ENCODE data around the gene PHC1.
"Not testable (repeated sequence)": the region's sequence is repeated elsewhere in the genome, so short reads cannot be mapped to it uniquely, and the experiment has no call there.

Gene PHC1

GRCh38 chr12:8891976-8892375 lies 22.3 kb upstream of the PHC1 start:
- Histone ChIP-seq H3K4me3 (ENCODE audit: low read depth, low read length) (no peak overlapping the region), H3K27me3 (ENCODE audit: control insufficient read depth, insufficient read depth, low read length) (no peaks in the 10 kb centered on the region), H3K36me3 (ENCODE audit: control insufficient read depth, insufficient read depth, low read length) (no peaks in the 10 kb centered on the region), H3K27ac (ENCODE audit: low read depth, low read length) (no peak overlapping the region), H3K4me1 (ENCODE audit: control insufficient read depth, insufficient read depth, low read length) (0 out of 2 replicates have a peak, but pooled peaks cover 4% of the 10 kb centered on the region), H3K9me3 (ENCODE audit: control insufficient read depth, insufficient read depth, low read depth, low read length) (peaks cover 8% of the 10 kb centered on the region; the same call in 1 of the 2 replicates), H3K9ac (ENCODE audit: low read length) (no peak overlapping the region)

- H3K27me3 ChIP-seq (ENCODE audit: control insufficient read depth, insufficient read depth, low read length), result no peaks in the 10 kb centered on the region
- peaks cover 6% of the 10 kb centered on the region for H3K9me3 ChIP-seq (ENCODE audit: control insufficient read depth, insufficient read depth, low read depth, low read length)
- H3K27ac ChIP-seq (ENCODE audit: low read depth, low read length), result no peak overlapping the region
- H3K9ac ChIP-seq (ENCODE audit: low read length), result no peak overlapping the region
- no peaks in the 10 kb centered on the region for H3K36me3 ChIP-seq (ENCODE audit: control insufficient read depth, insufficient read depth, low read length)
- H3K4me3 ChIP-seq (ENCODE audit: low read depth, low read length), result no peak overlapping the region
- H3K4me1 ChIP-seq (ENCODE audit: control insufficient read depth, insufficient read depth, low read length), result 0 out of 2 replicates have a peak, but pooled peaks cover 4% of the 10 kb centered on the region
Measured at GRCh38 chr12:8894378-8894777, 19.9 kb upstream of the PHC1 start.

- Histone ChIP-seq H3K9ac (ENCODE audit: low read length) (no peak overlapping the region), H3K4me1 (ENCODE audit: control insufficient read depth, insufficient read depth, low read length) (0 out of 2 replicates have a peak, but pooled peaks cover 4% of the 10 kb centered on the region), H3K4me3 (ENCODE audit: low read depth, low read length) (no peak overlapping the region), H3K36me3 (ENCODE audit: control insufficient read depth, insufficient read depth, low read length) (no peaks in the 10 kb centered on the region), H3K27me3 (ENCODE audit: control insufficient read depth, insufficient read depth, low read length) (no peaks in the 10 kb centered on the region), H3K9me3 (ENCODE audit: control insufficient read depth, insufficient read depth, low read depth, low read length) (peaks cover 10% of the 10 kb centered on the region), H3K27ac (ENCODE audit: low read depth, low read length) (no peak overlapping the region)
Measured at GRCh38 chr12:8894986-8895385, 19.3 kb upstream of the PHC1 start.

- no peak overlapping the region for H3K4me3 ChIP-seq (ENCODE audit: low read depth, low read length)
- H3K9me3 ChIP-seq (ENCODE audit: control insufficient read depth, insufficient read depth, low read depth, low read length), result peaks cover 21% of the 10 kb centered on the region
- no peaks in the 10 kb centered on the region for H3K4me1 ChIP-seq (ENCODE audit: control insufficient read depth, insufficient read depth, low read length)
- no peaks in the 10 kb centered on the region for H3K36me3 ChIP-seq (ENCODE audit: control insufficient read depth, insufficient read depth, low read length)
- no peak overlapping the region for H3K9ac ChIP-seq (ENCODE audit: low read length)
- no peak overlapping the region for H3K27ac ChIP-seq (ENCODE audit: low read depth, low read length)
- no peaks in the 10 kb centered on the region for H3K27me3 ChIP-seq (ENCODE audit: control insufficient read depth, insufficient read depth, low read length)
Measured at GRCh38 chr12:8897081-8897480, 17.2 kb upstream of the PHC1 start.

GRCh38 chr12:8899830-8900229 lies 14.5 kb upstream of the PHC1 start:
- no peaks in the 10 kb centered on the region for H3K36me3 ChIP-seq (ENCODE audit: control insufficient read depth, insufficient read depth, low read length)
- peaks cover 21% of the 10 kb centered on the region for H3K9me3 ChIP-seq (ENCODE audit: control insufficient read depth, insufficient read depth, low read depth, low read length)
- H3K4me3 ChIP-seq (ENCODE audit: low read depth, low read length), result no peak overlapping the region
- no peak overlapping the region for H3K9ac ChIP-seq (ENCODE audit: low read length)
- no peaks in the 10 kb centered on the region for H3K27me3 ChIP-seq (ENCODE audit: control insufficient read depth, insufficient read depth, low read length)
- H3K4me1 ChIP-seq (ENCODE audit: control insufficient read depth, insufficient read depth, low read length), result peaks cover 5% of the 10 kb centered on the region; the same call in 1 of the 2 replicates
- H3K27ac ChIP-seq (ENCODE audit: low read depth, low read length), result no peak overlapping the region

- not testable (repeated sequence) for H3K36me3 ChIP-seq (ENCODE audit: control insufficient read depth, insufficient read depth, low read length); H3K9ac ChIP-seq (ENCODE audit: low read length); H3K4me3 ChIP-seq (ENCODE audit: low read depth, low read length); H3K27ac ChIP-seq (ENCODE audit: low read depth, low read length); H3K27me3 ChIP-seq (ENCODE audit: control insufficient read depth, insufficient read depth, low read length)
- Histone ChIP-seq H3K9me3 (ENCODE audit: control insufficient read depth, insufficient read depth, low read depth, low read length) (peaks cover 16% of the 10 kb centered on the region), H3K4me1 (ENCODE audit: control insufficient read depth, insufficient read depth, low read length) (peaks cover 33% of the 10 kb centered on the region)
Measured at GRCh38 chr12:8902703-8903102, 11.6 kb upstream of the PHC1 start.

- Histone ChIP-seq H3K4me3 (ENCODE audit: low read depth, low read length) (no peak overlapping the region), H3K27ac (ENCODE audit: low read depth, low read length) (no peak overlapping the region), H3K4me1 (ENCODE audit: control insufficient read depth, insufficient read depth, low read length) (peaks cover 34% of the 10 kb centered on the region), H3K27me3 (ENCODE audit: control insufficient read depth, insufficient read depth, low read length) (no peaks in the 10 kb centered on the region), H3K9ac (ENCODE audit: low read length) (no peak overlapping the region), H3K9me3 (ENCODE audit: control insufficient read depth, insufficient read depth, low read depth, low read length) (peaks cover 15% of the 10 kb centered on the region), H3K36me3 (ENCODE audit: control insufficient read depth, insufficient read depth, low read length) (no peaks in the 10 kb centered on the region)
Measured at GRCh38 chr12:8903646-8904045, 10.7 kb upstream of the PHC1 start.

GRCh38 chr12:8904665-8905064 lies 9.6 kb upstream of the PHC1 start:
- no peak overlapping the region for H3K27ac ChIP-seq (ENCODE audit: low read depth, low read length)
- no peaks in the 10 kb centered on the region for H3K36me3 ChIP-seq (ENCODE audit: control insufficient read depth, insufficient read depth, low read length)
- no peak overlapping the region for H3K9ac ChIP-seq (ENCODE audit: low read length)
- no peak overlapping the region for H3K4me3 ChIP-seq (ENCODE audit: low read depth, low read length)
- peaks cover 37% of the 10 kb centered on the region for H3K4me1 ChIP-seq (ENCODE audit: control insufficient read depth, insufficient read depth, low read length)
- no peaks in the 10 kb centered on the region for H3K27me3 ChIP-seq (ENCODE audit: control insufficient read depth, insufficient read depth, low read length)
- peaks cover 14% of the 10 kb centered on the region for H3K9me3 ChIP-seq (ENCODE audit: control insufficient read depth, insufficient read depth, low read depth, low read length)

GRCh38 chr12:8905546-8905945 lies 8.8 kb upstream of the PHC1 start:
- Histone ChIP-seq H3K27me3 (ENCODE audit: control insufficient read depth, insufficient read depth, low read length) (no peaks in the 10 kb centered on the region), H3K4me3 (ENCODE audit: low read depth, low read length) (peak overlapping the region; percentile 11; the same call in 1 of the 2 replicates), H3K9me3 (ENCODE audit: control insufficient read depth, insufficient read depth, low read depth, low read length) (peaks cover 11% of the 10 kb centered on the region), H3K9ac (ENCODE audit: low read length) (peak overlapping the region; percentile 64), H3K36me3 (ENCODE audit: control insufficient read depth, insufficient read depth, low read length) (no peaks in the 10 kb centered on the region), H3K27ac (ENCODE audit: low read depth, low read length) (peak overlapping the region; percentile 92), H3K4me1 (ENCODE audit: control insufficient read depth, insufficient read depth, low read length) (peaks cover 46% of the 10 kb centered on the region)

- Histone ChIP-seq H3K27me3 (ENCODE audit: control insufficient read depth, insufficient read depth, low read length) (no peaks in the 10 kb centered on the region), H3K27ac (ENCODE audit: low read depth, low read length) (peak overlapping the region; percentile 92), H3K4me3 (ENCODE audit: low read depth, low read length) (peak overlapping the region; percentile 18; the same call in 1 of the 2 replicates), H3K4me1 (ENCODE audit: control insufficient read depth, insufficient read depth, low read length) (peaks cover 55% of the 10 kb centered on the region), H3K9ac (ENCODE audit: low read length) (peak overlapping the region; percentile 64), H3K9me3 (ENCODE audit: control insufficient read depth, insufficient read depth, low read depth, low read length) (0 out of 2 replicates have a peak, but pooled peaks cover 3% of the 10 kb centered on the region), H3K36me3 (ENCODE audit: control insufficient read depth, insufficient read depth, low read length) (no peaks in the 10 kb centered on the region)
Measured at GRCh38 chr12:8906266-8907180, 7.8 kb upstream of the PHC1 start.

- Histone ChIP-seq H3K4me3 (ENCODE audit: low read depth, low read length) (0 out of 2 replicates have a peak overlapping the region, but pooled peaks have one; percentile 18), H3K9ac (ENCODE audit: low read length) (peak overlapping the region; percentile 64), H3K36me3 (ENCODE audit: control insufficient read depth, insufficient read depth, low read length) (no peaks in the 10 kb centered on the region), H3K27ac (ENCODE audit: low read depth, low read length) (peak overlapping the region; percentile 92), H3K9me3 (ENCODE audit: control insufficient read depth, insufficient read depth, low read depth, low read length) (no peaks in the 10 kb centered on the region), H3K4me1 (ENCODE audit: control insufficient read depth, insufficient read depth, low read length) (peaks cover 65% of the 10 kb centered on the region), H3K27me3 (ENCODE audit: control insufficient read depth, insufficient read depth, low read length) (no peaks in the 10 kb centered on the region)
Measured at GRCh38 chr12:8907513-8907912, 6.8 kb upstream of the PHC1 start.

Measured in HUES6 (cell line).